ENCODE data around the gene DIP2C.

Gene DIP2C

DNA sequence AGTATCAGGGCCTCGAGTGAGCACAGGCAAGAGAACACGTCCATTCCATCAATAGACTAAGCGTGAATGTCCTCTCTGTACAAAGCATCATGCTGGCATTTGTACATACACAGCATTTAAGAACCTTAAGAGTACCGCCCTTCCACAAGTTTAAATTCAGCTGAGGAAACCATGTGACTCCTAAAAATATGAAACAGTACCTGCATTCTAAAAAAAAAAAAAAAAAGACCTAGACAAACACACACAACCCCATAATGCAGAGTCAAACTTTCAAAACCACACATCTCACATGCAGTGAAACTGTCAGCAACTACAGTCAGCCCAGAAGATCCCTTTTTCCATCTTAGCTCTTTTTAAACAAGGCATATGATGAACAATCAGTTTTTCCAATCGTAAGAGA, 124.3 kb downstream of the DIP2C start:
- DNase-seq (ENCODE audit: extremely low spot score): no peak
- ChIA-PET CTCF (interaction anchor here (0.6 kb wide), 1 partner anchor 801 kb away, joined by 4 read pairs; no protein-coding TSS in a partner anchor), POLR2A (no interaction called here)
- TF ChIP-seq FOXK2 (IDR thresholded peaks at IDR 0.05) (no peak), FOXM1 (IDR thresholded peaks at IDR 0.05; ENCODE audit: borderline replicate concordance) (no peak), ZNF384 (IDR thresholded peaks at IDR 0.05) (no peak), NFRKB (IDR thresholded peaks at IDR 0.05) (no peak), SP1 (IDR thresholded peaks at IDR 0.05) (no peak)

DNA sequence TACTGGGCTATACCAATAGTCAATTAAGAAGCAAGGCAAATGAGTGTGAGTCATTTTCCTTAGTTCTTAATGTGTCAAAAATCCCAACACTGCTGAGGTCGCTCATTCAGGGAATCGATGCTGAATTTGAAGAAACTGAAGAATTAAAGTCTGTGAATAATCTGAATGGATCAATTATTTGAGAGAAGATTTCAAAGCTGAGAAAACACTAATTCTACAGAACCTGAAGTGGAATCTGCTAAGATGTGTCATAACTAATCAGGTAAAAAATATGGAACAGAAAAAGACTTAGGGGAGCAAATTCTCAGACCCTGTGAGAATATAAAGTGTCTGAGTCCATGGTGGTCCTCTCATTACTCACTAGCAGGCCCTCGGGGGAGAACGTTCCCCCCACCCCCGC, 125.6 kb downstream of the DIP2C start:
- DNase-seq (ENCODE audit: extremely low spot score): no peak
- CTCF ChIA-PET: no interaction called here
- POLR2A ChIA-PET: no interaction called here
- no peak for TF ChIP-seq CTBP1 (IDR thresholded peaks at IDR 0.05; ENCODE audit: borderline replicate concordance)
- no peak for TF ChIP-seq TARDBP (IDR thresholded peaks at IDR 0.05)
- TF ChIP-seq BHLHE40 (IDR thresholded peaks at IDR 0.05; ENCODE audit: borderline replicate concordance): no peak
- TF ChIP-seq ARNT (IDR thresholded peaks at IDR 0.05): no peak
- TF ChIP-seq FOXM1 (IDR thresholded peaks at IDR 0.05; ENCODE audit: borderline replicate concordance): no peak
- TF ChIP-seq HDGF (IDR thresholded peaks at IDR 0.05; ENCODE audit: borderline replicate concordance): no peak
- TF ChIP-seq, protein P1, sequence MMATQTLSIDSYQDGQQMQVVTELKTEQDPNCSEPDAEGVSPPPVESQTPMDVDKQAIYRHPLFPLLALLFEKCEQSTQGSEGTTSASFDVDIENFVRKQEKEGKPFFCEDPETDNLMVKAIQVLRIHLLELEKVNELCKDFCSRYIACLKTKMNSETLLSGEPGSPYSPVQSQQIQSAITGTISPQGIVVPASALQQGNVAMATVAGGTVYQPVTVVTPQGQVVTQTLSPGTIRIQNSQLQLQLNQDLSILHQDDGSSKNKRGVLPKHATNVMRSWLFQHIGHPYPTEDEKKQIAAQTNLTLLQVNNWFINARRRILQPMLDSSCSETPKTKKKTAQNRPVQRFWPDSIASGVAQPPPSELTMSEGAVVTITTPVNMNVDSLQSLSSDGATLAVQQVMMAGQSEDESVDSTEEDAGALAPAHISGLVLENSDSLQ (IDR thresholded peaks at IDR 0.05): no peak
- no peak for TF ChIP-seq SUZ12 (IDR thresholded peaks at IDR 0.05)
- TF ChIP-seq SP1 (IDR thresholded peaks at IDR 0.05): no peak
- no peak for TF ChIP-seq ELF4 (IDR thresholded peaks at IDR 0.05)
- no peak for TF ChIP-seq L3MBTL2 (conservative IDR thresholded peaks at IDR 0.05)

DNA sequence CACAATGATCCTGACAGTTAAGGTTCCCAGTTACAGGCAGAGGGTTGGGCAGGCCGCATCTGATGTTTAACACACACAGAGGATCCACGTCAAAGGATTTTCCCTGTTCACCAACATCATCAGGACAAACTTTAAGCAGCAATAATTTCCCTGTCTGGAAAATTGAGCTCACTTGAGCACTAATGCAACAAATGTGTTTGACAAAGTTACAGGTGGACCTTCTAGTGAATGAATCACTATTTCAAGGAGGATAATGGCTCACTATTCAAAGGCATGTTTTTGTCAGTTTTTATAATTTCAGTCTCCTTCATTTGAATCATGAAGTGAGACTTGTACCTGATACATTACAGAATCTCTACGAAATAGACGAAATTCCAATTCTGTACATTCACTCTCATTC, 127.3 kb downstream of the DIP2C start:
- no peak for DNase-seq (ENCODE audit: extremely low spot score)
- POLR2A ChIA-PET: no interaction called here
- TF ChIP-seq ELF4 (IDR thresholded peaks at IDR 0.05) (no peak), FOXM1 (IDR thresholded peaks at IDR 0.05; ENCODE audit: borderline replicate concordance) (no peak), ARNT (IDR thresholded peaks at IDR 0.05) (no peak), FOXA1 (IDR thresholded peaks at IDR 0.05) (no peak), L3MBTL2 (conservative IDR thresholded peaks at IDR 0.05) (no peak), FOXK2 (IDR thresholded peaks at IDR 0.05) (no peak), LEF1 (IDR thresholded peaks at IDR 0.05; ENCODE audit: borderline replicate concordance) (no peak), TARDBP (IDR thresholded peaks at IDR 0.05) (no peak), CTBP1 (IDR thresholded peaks at IDR 0.05; ENCODE audit: borderline replicate concordance) (no peak), SP1 (IDR thresholded peaks at IDR 0.05) (no peak), NFRKB (IDR thresholded peaks at IDR 0.05) (no peak), BHLHE40 (IDR thresholded peaks at IDR 0.05; ENCODE audit: borderline replicate concordance) (no peak), ZNF384 (IDR thresholded peaks at IDR 0.05) (no peak)
- TF ChIP-seq, protein P1 (IDR thresholded peaks at IDR 0.05): no peak
- CTCF ChIA-PET: no interaction called here

DNA sequence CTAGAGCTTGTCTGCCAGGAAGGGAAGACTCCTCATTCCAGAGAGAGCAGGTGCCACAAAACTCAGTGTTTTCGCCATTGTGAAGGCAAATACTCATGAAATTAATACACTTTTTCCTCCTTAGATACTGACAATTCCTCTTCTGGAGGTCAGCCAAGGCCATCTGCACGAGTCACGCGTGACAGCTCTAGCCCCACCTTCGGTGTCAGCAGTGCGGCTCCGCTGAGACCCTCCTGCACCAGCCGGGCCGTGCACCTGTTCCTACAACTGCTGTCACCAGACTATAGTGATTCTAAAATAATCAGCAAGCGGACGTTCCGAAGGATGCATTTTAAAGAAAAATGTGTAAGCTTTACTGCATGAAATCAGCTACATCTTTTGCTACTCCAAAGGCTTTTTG, 127.7 kb downstream of the DIP2C start:
- no peak for TF ChIP-seq HDGF (IDR thresholded peaks at IDR 0.05; ENCODE audit: borderline replicate concordance)
- TF ChIP-seq ELF4 (IDR thresholded peaks at IDR 0.05): no peak
- no peak for TF ChIP-seq ZNF384 (IDR thresholded peaks at IDR 0.05)
- TF ChIP-seq FOXA1 (IDR thresholded peaks at IDR 0.05): no peak
- no peak for TF ChIP-seq BHLHE40 (IDR thresholded peaks at IDR 0.05; ENCODE audit: borderline replicate concordance)
- TF ChIP-seq, protein P1 (IDR thresholded peaks at IDR 0.05): no peak
- no peak for TF ChIP-seq SP1 (IDR thresholded peaks at IDR 0.05)
- TF ChIP-seq ARNT (IDR thresholded peaks at IDR 0.05): no peak
- TF ChIP-seq SUZ12 (IDR thresholded peaks at IDR 0.05): no peak
- TF ChIP-seq CTBP1 (IDR thresholded peaks at IDR 0.05; ENCODE audit: borderline replicate concordance): no peak
- TF ChIP-seq TARDBP (IDR thresholded peaks at IDR 0.05): no peak
- no peak for TF ChIP-seq L3MBTL2 (conservative IDR thresholded peaks at IDR 0.05)
- no peak for TF ChIP-seq FOXK2 (IDR thresholded peaks at IDR 0.05)
- no peak for TF ChIP-seq LEF1 (IDR thresholded peaks at IDR 0.05; ENCODE audit: borderline replicate concordance)
- no peak for TF ChIP-seq NFRKB (IDR thresholded peaks at IDR 0.05)
- TF ChIP-seq FOXM1 (IDR thresholded peaks at IDR 0.05; ENCODE audit: borderline replicate concordance): no peak
- no peak for DNase-seq (ENCODE audit: extremely low spot score)
- ChIA-PET CTCF (no interaction called here), POLR2A (no interaction called here)

DNA sequence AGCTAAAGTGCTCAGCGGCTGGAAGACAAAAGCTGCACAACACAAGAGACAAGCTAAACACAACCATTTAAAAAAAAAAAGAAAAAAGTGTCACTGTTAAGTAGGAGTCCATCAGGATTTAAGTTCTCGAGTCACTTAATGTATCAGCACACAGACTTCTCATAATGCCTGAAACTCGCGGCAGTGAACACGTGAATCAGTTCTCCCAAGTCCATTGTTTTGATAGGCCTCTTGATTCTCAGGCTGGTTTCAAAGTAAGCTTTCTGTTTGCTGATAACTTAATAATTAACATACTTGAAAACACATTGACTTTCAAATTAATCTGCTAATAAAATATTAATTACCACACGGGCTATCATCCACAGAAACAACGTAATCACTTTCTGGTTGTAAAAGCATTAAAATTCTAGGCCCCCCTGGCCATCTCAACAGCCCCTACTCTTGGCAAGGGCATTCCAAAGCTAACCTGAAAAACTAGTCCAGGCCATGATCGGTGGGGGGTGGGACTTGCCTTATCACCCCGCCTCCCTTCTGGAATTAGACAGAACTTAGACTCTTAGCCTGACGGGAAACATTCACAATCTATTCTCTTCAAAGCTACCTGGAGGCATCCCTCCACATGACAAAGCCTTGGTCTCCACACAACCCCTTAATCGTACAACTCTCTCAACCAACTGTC, 129.0 kb downstream of the DIP2C start:
- ChIA-PET CTCF (interaction anchor here (0.7 kb wide), 1 partner anchor 135 kb away, joined by 4 read pairs; no protein-coding TSS in a partner anchor), POLR2A (no interaction called here)
- TF ChIP-seq CTBP1 (IDR thresholded peaks at IDR 0.05; ENCODE audit: borderline replicate concordance) (no peak), HDGF (IDR thresholded peaks at IDR 0.05; ENCODE audit: borderline replicate concordance) (no peak), TARDBP (IDR thresholded peaks at IDR 0.05) (no peak), FOXM1 (IDR thresholded peaks at IDR 0.05; ENCODE audit: borderline replicate concordance) (no peak), FOXA1 (IDR thresholded peaks at IDR 0.05) (no peak), NFRKB (IDR thresholded peaks at IDR 0.05) (no peak), SP1 (IDR thresholded peaks at IDR 0.05) (no peak), ELF4 (IDR thresholded peaks at IDR 0.05) (no peak), L3MBTL2 (conservative IDR thresholded peaks at IDR 0.05) (no peak), LEF1 (IDR thresholded peaks at IDR 0.05; ENCODE audit: borderline replicate concordance) (no peak), BHLHE40 (IDR thresholded peaks at IDR 0.05; ENCODE audit: borderline replicate concordance) (no peak), ZNF384 (IDR thresholded peaks at IDR 0.05) (no peak), SUZ12 (IDR thresholded peaks at IDR 0.05) (no peak), FOXK2 (IDR thresholded peaks at IDR 0.05) (no peak)
- TF ChIP-seq, protein P1 (IDR thresholded peaks at IDR 0.05): no peak
- no peak for DNase-seq (ENCODE audit: extremely low spot score)

All from HEK293T (cell line).